ENCODE results near the gene ZC3H7A.

The ZC3H7A gene

DNA sequence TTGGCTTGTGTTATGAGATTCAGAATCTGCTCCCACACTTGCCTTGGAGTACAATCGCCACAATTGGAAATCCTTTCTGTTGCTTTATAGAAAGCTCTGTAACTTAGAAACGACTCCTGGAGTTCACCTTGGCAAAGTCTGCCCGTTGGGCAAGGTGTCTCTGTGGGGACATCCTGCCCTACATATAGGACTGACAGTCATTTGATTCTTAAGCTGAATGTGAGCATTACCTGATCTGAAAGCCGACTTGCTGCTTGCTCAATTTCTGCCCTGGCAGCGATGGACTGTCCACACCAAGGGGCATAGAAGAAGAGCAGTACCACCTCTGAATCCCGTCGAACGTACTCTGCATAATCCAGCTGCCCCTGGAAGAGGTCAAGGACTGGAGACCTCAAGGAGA lies 61.3 kb downstream of the ZC3H7A start:
- no peak for DNase-seq (ENCODE audit: low read depth)

DNA sequence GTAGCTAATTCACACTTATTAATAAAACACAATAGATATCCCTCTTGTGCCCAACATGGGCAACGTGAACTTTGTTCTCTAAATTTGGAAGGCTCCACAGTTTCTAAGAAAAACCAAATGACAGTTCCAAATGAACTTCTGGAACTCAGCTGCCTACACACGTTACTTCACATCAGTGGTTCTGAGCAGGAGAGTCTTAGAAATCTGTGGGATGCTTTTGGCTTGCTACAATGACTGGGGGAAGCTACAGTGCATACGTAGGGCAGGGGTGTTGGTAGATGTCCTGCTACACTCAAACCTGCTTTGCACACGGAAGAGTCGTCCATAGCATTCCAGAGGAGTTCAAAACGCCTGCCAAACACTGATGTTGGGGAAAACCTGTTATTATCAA lies 62.4 kb downstream of the ZC3H7A start:
- no peak for DNase-seq (ENCODE audit: low read depth)

DNA sequence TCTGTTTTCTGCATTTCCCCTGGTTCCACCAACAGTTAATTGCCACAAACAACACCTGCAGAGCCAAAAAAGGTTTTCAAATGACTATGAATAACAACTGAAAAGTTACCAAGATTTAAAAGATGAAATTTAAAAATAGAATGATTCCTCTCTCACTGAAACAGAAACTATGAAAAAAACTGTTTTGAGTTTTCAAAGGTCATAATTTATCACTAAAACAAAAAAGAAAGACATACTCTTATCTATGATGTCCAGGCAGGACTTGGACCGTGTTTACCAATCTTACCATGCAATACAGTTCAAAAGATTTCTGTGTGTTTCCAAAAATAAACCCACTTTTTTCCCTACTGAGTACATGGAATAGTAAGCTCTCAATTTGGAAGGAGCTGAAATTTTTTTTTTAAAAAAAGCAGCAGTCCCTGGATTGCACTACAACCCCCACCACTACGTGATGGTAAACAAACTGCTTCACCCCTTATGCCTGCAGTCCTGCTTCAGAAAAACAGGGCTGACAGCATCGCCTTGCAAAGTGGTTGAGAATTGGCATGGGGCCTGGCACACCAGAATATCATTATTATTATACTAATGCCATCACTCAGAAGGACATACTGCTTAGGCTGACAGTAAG lies 62.9 kb downstream of the ZC3H7A start:
- no peak for DNase-seq (ENCODE audit: low read depth)

DNA sequence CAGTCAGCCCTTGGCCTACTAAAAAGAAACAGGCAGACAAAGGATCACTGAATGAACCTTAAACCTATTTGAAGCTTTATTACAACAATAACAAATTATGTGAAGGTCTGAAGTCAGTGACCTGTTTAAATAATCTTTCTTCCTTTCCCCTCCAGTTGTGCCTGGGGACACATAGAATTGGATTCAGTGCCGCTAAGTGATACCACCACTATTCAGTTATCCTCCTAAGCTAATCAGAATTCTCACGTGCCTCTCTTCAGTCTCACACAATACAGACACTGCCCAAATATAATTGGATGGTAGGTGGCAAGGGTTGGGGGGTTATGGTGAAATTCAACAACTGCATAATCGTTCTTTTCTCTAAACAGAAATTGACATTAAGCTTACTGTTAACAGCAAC lies 65.8 kb downstream of the ZC3H7A start:
- no peak for DNase-seq (ENCODE audit: low read depth)

DNA sequence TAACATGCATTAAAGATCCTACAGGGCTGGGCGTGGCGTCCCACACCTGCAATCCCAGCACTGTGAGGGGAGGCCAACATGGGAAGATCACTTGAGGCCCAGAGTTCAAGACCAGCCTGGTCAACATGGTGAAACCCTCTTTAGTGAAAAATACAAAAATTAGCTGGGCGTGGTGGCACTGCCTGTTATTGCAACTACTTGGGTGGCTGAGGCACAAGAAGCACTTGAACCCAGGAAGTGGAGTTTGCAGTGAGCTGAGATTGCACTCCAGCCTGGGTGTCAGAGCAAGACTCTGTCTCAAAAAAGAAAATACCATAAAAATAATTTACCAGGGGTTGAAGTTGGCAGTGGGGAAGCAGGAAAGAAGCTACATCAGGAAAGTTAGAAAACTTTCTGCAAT lies 67.3 kb downstream of the ZC3H7A start:
- no peak for DNase-seq (ENCODE audit: low read depth)

DNA sequence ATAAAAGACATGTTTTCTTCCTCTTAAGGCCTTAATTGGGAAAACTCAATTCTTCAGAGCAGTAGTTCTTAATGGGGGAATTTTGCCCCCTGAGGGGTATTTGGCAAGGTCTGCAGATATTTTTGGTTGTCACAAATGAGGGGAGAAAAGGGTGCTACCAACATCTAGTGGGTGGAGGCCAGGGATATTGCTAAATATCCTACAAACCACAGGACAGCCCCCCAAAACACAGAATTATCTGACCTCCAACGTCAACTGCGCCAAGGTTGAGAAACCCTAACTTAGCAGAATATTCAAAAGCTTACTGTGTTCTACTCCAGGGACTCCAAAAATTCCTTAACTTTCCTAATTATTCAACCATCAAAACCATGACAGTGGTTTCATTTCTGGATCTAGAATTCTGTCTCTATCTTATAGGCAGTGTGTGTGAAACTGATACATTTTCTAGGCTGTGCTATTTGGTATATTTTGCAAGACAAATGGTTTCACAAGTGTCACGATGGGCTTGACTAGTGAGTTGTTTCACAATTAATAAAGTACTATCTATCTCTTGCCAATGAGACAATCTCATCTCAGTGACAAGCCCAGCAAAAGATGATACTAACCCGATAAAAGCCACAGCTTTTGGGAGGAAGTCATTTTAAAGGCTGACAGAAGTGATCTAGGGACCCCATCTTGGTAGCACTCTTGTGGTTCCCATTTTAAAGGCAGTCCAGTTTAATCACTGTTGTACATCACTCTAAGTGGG lies 69.1 kb downstream of the ZC3H7A start:
- DNase-seq (ENCODE audit: low read depth): no peak

DNA sequence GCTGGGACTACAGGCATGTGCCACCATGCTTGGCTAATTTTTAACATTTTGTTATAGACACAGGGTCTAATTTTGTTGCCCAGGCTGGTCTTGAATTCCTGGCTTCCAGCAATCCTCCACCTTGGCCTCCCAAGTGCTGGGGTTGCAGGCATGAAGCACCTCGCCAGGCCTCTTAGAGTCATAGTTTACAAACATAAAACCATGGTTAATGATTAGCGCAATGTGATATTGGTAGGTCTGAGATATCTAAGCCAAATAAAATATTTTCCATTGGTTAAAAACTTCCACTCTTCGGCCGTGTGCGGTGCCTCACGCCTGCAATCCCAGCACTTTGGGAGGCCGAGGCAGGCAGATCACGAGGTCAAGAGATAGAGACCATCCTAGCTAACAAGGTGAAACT lies 71.0 kb downstream of the ZC3H7A start:
- DNase-seq (ENCODE audit: low read depth): no peak

DNA sequence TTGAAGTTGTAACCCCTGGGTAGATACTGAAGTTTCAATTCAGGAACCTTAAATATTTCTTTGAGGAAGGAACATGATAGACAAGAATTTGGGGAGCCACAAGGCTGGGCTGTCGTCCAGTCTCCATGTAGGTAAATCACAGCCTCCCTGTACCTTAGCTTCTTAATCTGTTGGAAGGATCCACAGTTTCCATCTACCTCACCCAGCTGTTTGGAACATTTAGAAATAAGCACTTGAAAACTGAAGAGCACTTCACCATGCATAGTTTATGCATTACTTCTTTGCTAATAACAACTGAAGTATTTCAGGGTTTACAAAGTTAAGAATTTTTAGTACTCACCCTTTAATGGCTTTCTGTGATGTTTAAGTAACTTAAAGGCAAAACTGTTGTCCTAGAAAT lies 71.6 kb downstream of the ZC3H7A start:
- DNase-seq (ENCODE audit: low read depth): no peak

DNA sequence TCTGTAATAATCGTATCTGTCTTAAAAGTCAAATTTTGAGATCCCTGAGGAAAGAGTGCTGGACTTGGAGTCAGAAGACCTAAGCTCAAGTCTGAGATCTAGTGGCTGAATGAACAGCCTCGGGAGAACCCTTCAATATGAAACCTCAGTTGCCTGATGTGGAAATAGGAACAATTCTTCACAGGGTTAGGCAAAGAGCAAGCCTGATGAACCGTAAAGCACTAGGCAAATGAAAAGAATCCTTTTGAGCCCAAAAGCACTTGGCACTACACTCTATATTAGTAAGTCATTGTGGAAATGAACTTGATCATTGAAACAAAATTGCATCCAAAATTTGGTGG lies 74.6 kb downstream of the ZC3H7A start:
- DNase-seq (ENCODE audit: low read depth): no peak

DNA sequence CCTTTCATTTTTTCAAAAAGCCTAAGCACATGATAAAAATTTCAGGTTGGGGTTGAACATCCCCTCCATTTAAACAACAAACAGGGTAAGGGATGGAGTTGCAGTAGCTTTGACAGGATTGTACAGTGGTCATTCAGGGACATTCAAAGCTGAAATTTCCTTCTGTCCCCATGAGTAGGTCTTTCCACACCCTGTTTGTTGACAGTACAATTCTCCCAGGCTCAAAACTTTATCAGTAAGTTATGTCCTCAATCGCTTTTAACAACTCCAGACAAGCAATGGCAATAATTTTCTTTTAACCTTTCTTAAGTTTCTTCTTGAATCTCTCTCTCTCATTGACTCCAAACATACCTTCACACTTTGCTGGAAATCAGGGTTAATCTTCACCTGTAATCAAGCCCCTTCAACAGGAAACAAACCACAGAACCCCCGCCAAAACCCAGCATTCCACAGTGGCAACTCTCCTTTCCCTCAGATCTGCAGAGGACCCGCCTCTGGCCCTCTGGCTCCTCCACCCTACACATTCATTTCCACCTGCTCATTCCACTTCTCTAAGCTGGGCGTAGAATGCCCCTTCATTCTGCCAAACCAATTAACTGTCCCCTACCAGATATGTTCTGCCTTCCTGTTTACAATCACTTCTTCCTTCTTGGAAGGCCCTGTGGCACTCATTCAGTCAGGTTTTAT lies 75.1 kb downstream of the ZC3H7A start:
- DNase-seq (ENCODE audit: low read depth): no peak

DNA sequence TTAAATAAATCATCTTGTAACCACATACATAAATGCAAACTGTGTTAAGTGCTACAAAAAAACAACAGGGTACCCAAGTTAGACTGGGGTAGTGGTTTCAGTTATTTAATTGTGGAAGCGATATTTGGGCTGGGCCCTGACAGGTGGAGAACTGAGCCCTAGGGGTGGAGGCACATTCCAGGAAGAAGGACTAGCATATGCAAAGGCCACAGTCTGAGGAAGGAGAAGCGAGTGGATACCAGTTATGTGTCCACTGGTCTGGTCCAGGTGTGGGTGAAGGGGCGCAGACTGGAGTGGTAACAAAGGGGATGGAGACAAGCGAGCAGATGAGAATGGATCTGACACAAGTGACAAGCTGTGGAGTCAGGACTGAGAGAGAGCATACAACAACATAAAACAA lies 77.3 kb downstream of the ZC3H7A start:
- DNase-seq (ENCODE audit: low read depth): no peak

DNA sequence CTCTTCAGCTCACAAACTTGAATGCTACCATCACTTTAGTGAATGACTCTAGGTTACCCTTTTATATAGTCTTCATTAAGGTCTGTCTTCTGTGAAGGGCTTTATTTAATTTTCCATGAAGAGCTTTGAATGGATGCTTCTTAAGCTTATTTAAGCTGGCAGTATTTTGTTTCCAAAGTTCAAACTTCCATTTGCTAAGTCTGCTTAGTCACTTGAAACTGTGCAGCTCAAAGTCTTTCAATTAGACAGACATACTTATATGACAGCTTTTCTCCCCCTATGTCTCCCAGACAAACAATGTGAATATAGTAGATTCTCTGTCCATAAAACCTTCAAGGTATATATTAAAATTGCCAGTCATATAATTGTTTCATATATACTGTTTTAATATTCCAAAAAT lies 77.9 kb downstream of the ZC3H7A start:
- DNase-seq (ENCODE audit: low read depth): no peak

DNA sequence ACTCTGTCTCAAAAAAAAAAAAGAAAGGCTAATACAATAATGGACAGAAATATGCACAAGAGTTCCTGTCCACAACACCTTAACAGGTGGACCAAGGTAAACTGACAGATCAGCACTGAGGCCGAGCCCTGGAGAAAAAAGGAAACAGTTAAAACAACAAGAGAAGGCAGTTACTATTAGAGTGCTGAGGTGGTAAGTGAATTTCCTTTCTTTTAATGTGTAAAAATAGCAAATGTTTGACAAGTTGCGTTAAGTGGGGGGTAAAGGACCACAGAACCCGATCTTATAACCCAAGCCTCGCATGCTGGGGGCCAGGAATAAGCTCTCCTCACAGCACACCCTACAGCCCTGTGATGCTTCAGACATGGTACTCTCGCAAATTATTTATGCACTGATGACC lies 79.2 kb downstream of the ZC3H7A start:
- DNase-seq (ENCODE audit: low read depth): no peak

DNA sequence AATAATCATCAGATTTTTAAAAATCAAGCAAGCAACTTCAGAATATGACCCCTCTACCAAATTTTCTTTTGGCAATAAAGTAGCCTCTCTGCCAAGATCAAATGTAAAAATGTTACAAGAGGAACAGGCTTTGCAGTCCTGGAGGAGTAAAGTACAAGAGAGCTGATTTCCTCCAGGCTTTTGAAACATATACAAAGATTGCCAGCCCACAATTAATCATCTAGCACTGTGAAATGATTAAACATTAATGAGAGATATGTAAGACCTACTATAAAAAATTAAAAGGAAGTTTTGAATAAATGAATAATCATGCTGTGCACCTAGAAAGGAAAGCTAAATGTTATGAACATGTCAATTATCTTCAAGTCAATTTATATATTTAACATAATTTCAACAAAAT lies 80.7 kb downstream of the ZC3H7A start:
- no peak for DNase-seq (ENCODE audit: low read depth)

DNA sequence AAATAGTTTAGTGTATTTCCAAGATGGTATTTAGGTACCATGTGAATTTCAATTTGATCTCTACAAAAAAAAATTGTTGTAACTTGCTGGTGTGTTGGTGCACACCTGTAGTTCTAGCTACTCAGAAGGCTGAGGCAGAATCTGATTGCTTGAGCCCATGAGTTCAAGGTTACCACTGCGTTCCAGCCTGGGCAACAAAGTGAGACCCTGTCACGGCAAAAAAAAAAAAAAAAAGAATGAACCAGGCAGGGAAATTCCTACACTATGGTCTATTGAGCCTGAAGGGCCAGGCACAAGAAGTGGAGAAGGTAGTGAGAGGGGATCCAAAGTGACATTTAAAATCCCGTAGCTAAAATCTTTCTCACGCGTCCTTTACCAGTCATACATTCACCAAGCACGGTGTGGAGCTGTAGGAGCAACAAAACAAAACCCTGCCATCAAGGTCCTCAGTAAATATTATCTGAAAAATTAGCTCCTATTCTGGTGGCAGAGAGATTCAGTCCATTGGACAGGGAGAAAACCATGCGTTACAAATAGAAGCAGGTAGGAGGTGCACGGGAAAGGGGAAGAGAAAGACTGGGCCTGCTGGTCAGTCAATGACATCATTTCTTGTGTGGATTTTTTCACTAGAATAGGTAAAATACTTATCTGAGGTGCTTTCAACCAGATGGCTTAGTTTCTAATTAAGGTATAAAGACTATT lies 81.7 kb downstream of the ZC3H7A start:
- DNase-seq (ENCODE audit: low read depth): no peak

DNA sequence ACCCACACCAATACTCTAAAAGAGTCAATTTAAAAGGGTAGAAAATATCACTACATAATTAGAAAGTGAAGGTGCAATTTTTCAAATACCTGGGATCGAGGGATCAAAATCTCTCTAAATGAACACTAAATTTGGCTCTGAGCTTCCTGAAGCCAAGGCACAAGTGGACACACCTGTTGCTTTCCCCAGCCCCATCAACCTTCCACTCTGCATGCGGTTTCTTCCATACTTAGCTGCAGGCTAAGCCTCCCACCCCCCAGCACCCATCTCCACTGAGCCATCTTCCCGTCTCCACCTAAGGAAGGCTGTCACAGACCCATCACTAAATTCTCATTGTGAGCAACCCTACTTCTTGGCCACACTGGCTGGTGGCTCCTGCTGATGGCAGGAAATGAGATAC lies 84.9 kb downstream of the ZC3H7A start:
- DNase-seq (ENCODE audit: low read depth): no peak

DNA sequence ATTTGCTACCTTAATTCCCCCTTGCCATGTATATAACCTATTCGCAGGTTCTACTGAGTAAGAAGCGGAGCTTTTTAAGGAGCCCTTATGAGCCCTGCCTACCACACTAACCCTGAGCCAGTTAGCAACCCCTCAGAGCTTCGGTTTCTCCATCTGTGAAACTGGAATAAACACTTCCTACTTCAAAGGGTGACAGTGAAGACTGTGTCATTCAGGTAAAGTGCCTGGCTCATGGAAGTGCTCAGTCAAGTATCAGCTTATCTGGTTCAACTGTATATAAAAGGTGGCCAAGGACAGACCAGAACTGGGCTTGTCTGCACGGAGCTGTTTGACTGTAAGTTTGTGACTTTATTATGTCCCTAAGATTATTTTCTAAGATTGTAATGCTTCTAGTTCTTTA lies 85.4 kb downstream of the ZC3H7A start:
- DNase-seq (ENCODE audit: low read depth): no peak

DNA sequence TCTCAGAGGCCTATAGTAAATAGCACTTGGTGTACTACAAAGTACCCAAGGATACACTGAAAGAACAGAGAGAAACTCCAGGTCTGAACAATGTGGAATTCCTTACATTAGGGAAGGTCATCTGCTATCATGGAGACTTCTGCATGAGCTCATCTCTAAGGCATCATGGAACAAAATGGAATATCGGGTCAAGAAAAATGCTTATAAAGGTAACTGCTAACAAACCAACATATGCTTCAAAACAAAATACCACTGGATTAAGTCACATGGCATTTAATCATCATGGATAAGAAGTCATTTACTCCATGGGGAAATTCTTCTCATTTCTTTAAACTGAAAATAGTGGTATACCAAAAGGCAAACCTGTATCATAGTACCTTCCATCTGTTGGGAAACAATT lies 88.6 kb downstream of the ZC3H7A start:
- DNase-seq (ENCODE audit: low read depth): no peak

DNA sequence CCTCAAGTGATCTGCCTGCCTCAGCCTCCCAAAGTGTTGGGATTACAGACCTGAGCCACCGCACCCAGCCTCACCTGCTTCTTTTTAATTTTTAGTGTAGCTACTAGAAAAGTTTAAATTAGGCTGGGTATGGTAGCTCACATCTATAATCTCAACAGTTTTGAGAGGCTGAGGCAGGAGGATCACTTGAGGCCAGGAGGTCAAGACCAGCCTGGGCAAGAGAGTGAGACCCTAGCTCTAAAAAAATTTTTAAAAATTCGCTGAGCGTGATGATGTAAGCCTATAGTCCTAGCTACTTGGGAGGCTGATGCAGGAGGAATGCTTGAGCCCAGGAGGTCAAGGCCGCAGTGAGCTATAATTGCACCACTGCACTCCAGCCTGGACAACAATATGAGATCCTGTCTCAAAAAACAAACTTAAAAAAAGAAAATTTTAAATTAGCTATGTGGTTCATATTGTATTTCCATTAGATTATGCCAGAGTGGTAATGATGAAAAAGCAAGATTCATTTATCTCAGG lies 89.3 kb downstream of the ZC3H7A start:
- DNase-seq (ENCODE audit: low read depth): no peak

DNA sequence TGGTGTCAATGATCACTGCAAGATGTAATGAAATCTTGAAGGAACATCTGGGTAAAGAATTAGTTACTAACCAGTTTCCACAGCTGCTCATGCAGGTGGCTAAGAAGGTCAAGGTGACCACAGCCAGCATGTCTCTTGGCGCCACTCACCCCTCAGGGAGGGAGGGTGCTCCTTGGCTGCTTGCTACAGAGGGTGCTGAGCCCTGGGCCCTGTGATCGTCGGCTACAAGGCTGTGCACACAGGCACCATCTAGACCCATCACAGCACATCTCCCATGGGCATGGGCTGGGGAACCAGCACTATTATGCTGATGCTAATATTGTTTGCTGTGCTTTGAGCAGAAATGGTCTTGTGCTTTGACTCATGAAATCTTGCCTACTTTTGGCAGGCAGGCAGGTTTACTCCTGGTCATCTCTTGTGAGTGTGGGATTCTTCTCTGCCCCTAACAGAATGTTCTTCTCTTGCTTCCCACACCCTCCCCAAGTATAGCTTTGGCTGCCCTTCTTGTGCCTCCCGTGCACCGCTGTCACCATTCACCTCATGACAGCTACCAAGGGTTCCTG lies 90.8 kb downstream of the ZC3H7A start:
- DNase-seq (ENCODE audit: low read depth): no peak

DNA sequence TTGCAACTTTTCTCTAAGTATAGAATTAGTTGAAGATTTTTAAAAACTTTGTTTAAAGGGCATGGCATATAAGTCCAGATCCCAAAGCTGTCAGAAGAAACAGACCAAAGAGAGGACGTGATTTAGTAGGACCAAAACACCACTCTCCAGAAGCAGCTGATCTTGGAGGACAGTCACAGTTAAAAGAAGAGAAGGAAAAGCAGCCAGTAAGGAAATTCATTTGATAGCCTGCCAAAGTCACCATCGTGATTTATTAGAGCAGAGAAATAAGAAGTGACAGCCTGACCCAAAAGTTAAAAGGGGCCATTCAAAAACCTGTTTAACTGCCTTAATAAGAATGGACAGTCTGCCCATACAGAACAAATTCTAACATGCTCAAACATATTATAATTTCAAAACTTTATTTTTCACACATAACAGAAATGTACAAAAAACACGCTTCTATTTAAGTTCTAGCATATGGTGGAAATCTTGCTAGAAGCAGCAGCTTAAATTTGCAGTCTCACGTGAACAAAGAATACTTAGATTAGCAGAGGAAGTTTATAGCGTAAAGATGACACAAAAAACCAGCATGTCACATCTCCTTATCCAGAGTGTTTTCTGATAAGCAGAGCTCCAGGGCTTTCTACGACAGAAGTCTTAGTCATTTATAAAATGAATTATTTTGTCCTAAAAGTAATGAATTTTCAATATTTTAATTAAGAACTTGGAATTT lies 91.6 kb downstream of the ZC3H7A start:
- DNase-seq (ENCODE audit: low read depth): no peak

All from stimulated activated CD8-positive, alpha-beta memory T cell treated with anti-CD3 and anti-CD28 coated beads, Interleukin-12 subunit alpha, Interleukin-12 subunit beta, amount 100 ng/mL, for 1 hour (primary cell).